Tibial nerve (tissue), 4 donors: ENCODE results near the gene PSMD14. TPM values are rescaled to one million over a fixed set of nuclear protein-coding genes. Genes with fewer than 3 reads are reported as not detected.
A peak's percentile ranks its signal among the peaks of the same experiment; 100 is the strongest.

Source experiments
- DNase-seq, 2 donors: peaks; one replicate each; pipeline ENCODE4 v3.0.0-alpha.2; 2019; ENCODE audit warnings: low spot score in 2 of 2
- H3K27ac ChIP-seq, 4 donors: fragments of 200-600 bp; sonication (generic) in 3 of 4; one replicate each; pipeline ENCODE4 v1.5.1; 2017 to 2019; ENCODE audit warnings: mild to moderate bottlenecking in 1 of 4
- H3K27me3 ChIP-seq, 2 donors: fragments of 200-600 bp; sonication (generic) in 1 of 2; one replicate each; pipeline versions ENCODE4 v1.5.1 to v1.6.0; 2017 to 2019
- H3K36me3 ChIP-seq, 3 donors: fragments of 200-600 bp; sonication (generic); one replicate each; pipeline ENCODE4 v1.5.1; 2018 to 2019
- H3K4me1 ChIP-seq, 4 donors: fragments of 200-600 bp; sonication (generic) in 3 of 4; one replicate each; pipeline ENCODE4 v1.5.1; 2017 to 2019
- H3K4me3 ChIP-seq, 4 donors: fragments of 200-600 bp; sonication (generic) in 3 of 4; one replicate each; pipeline ENCODE4 v1.5.1; 2017 to 2019; ENCODE audit warnings: mild to moderate bottlenecking in 1 of 4, moderate library complexity in 1 of 4
- H3K9me3 ChIP-seq, 4 donors: fragments of 200-600 bp; sonication (generic) in 3 of 4; one replicate each; pipeline ENCODE4 v1.5.1; 2017 to 2019
- CTCF ChIP-seq, 5 experiments: fragments of 200-600 bp in 3 of 5; fragments of 450-650 bp in 2 of 5; sonication (generic) in 3 of 5; IDR thresholded peaks; one replicate each; pipeline ENCODE4 v1.5.1; 2016 to 2019; ENCODE audit warnings: antibody characterized with exemption in 5 of 5, mild to moderate bottlenecking in 3 of 5, moderate library complexity in 2 of 5
- EP300 ChIP-seq, 2 donors: sonication (generic); formaldehyde crosslinking; IDR thresholded peaks; one replicate each; pipeline ENCODE4 v1.6.1; 2017; ENCODE audit warnings: antibody characterized with exemption in 2 of 2, mild to moderate bottlenecking in 1 of 2
- POLR2A ChIP-seq, 2 donors: fragments of 450-650 bp; IDR thresholded peaks; one replicate each; pipeline ENCODE4 v1.6.1; 2017; ENCODE audit warnings: antibody characterized with exemption in 2 of 2, mild to moderate bottlenecking in 2 of 2, moderate library complexity in 2 of 2
- WGBS, 2 donors: methylation state at CpG; one replicate each; pipeline ENCODE4 v1.1.5; 2018; 5-methylcytosine and 5-hydroxymethylcytosine counted together
- total RNA-seq, 4 donors: library from RNA; depleted of rRNA; stranded (reverse); fragments of >200 nt; gene quantifications; one replicate each; pipeline ENCODE4 v1.1.0, GENCODE V29; 2016

The PSMD14 gene
- total RNA-seq, 4 donors from 2014 or later, result 22.0 to 29.1 (median 26.4) TPM

- Histone ChIP-seq H3K9me3 (peaks cover 0 to 10% (median 0%) of the 10 kb centered on the region in 4 donors), H3K4me1 (no peaks in the 10 kb centered on the region), H3K36me3 (no peaks in the 10 kb centered on the region), H3K27me3 (no peaks in the 10 kb centered on the region), H3K4me3 (no peak overlapping the region), H3K27ac (no peak overlapping the region)
- TF ChIP-seq EP300 (IDR thresholded peaks at IDR 0.05) (no peak), CTCF (IDR thresholded peaks at IDR 0.05) (no peak), POLR2A (IDR thresholded peaks at IDR 0.05) (no peak)
- 52 to 68% methylated on average over 1 of the region's 1 CpG for WGBS, 2 donors
- DNase-seq, result no peak
Measured at GRCh38 chr2:161283926-161284325, 24.3 kb upstream of the PSMD14 start.

GRCh38 chr2:161303535-161304050 is 4.6 kb upstream of the PSMD14 start:
- Histone ChIP-seq H3K4me3 (no peak overlapping the region), H3K9me3 (peaks cover 0 to 19% (median 4%) of the 10 kb centered on the region in 4 donors), H3K27ac (no peak overlapping the region), H3K4me1 (peaks cover 0 to 9% (median 0%) of the 10 kb centered on the region in 4 donors), H3K36me3 (no peaks in the 10 kb centered on the region), H3K27me3 (no peaks in the 10 kb centered on the region)
- TF ChIP-seq POLR2A (IDR thresholded peaks at IDR 0.05) (no peak), EP300 (IDR thresholded peaks at IDR 0.05) (no peak), CTCF (IDR thresholded peaks at IDR 0.05) (no peak)
- no peak for DNase-seq
- 68 to 81% methylated on average over 1 of the region's 1 CpG for WGBS, 2 donors

GRCh38 chr2:161306919-161307318 is 1.3 kb upstream of the PSMD14 start:
- DNase-seq, result no peak
- H3K27ac ChIP-seq, result no peak overlapping the region
- peaks cover 0 to 23% (median 4%) of the 10 kb centered on the region in 4 donors for H3K4me1 ChIP-seq
- 96 to 100% methylated on average over 6 of the region's 6 CpGs for WGBS, 2 donors
- H3K4me3 ChIP-seq, result no peak overlapping the region
- H3K9me3 ChIP-seq, result peaks cover 0 to 19% (median 4%) of the 10 kb centered on the region in 4 donors
- TF ChIP-seq EP300 (IDR thresholded peaks at IDR 0.05), result no peak
- TF ChIP-seq POLR2A (IDR thresholded peaks at IDR 0.05), result no peak
- no peak for TF ChIP-seq CTCF (IDR thresholded peaks at IDR 0.05)
- H3K27me3 ChIP-seq, result no peaks in the 10 kb centered on the region
- no peaks in the 10 kb centered on the region for H3K36me3 ChIP-seq

- DNase-seq, result no peak
- Histone ChIP-seq H3K4me1 (peaks cover 0 to 23% (median 4%) of the 10 kb centered on the region in 4 donors), H3K27me3 (no peaks in the 10 kb centered on the region), H3K4me3 (peak overlapping the region; percentile 64 to 76 (median 71)), H3K27ac (peak overlapping the region; percentile 0 to 83 (median 81)), H3K36me3 (no peaks in the 10 kb centered on the region), H3K9me3 (peaks cover 0 to 18% (median 4%) of the 10 kb centered on the region in 4 donors)
- WGBS, 2 donors, result 44 to 45% methylated on average over 6 of the region's 6 CpGs
- no peak for TF ChIP-seq EP300 (IDR thresholded peaks at IDR 0.05)
- no peak for TF ChIP-seq CTCF (IDR thresholded peaks at IDR 0.05)
- TF ChIP-seq POLR2A (IDR thresholded peaks at IDR 0.05), result no peak
Measured at GRCh38 chr2:161307676-161308075, 549 bp upstream of the PSMD14 start.

GRCh38 chr2:161312996-161313395 is 4.8 kb downstream of the PSMD14 start:
- H3K4me3 ChIP-seq, result no peak overlapping the region
- H3K4me1 ChIP-seq, result peaks cover 0 to 14% (median 4%) of the 10 kb centered on the region in 4 donors
- no peaks in the 10 kb centered on the region for H3K27me3 ChIP-seq
- DNase-seq, result no peak
- WGBS, 2 donors, result 92 to 94% methylated on average over 3 of the region's 3 CpGs
- TF ChIP-seq CTCF (IDR thresholded peaks at IDR 0.05) (no peak), POLR2A (IDR thresholded peaks at IDR 0.05) (no peak), EP300 (IDR thresholded peaks at IDR 0.05) (no peak)
- no peaks in the 10 kb centered on the region for H3K36me3 ChIP-seq
- H3K27ac ChIP-seq, result no peak overlapping the region
- H3K9me3 ChIP-seq, result no peaks in the 10 kb centered on the region
